ENCODE measurements around the gene UGT1A7. TPM values are rescaled to one million over a fixed set of nuclear protein-coding genes. Genes with fewer than 3 reads are reported as not detected.
A peak's percentile ranks its signal among the peaks of the same experiment; 100 is the strongest.
"Not testable (repeated sequence)": the region's sequence is repeated elsewhere in the genome, so short reads cannot be mapped to it uniquely, and the experiment has no call there.

UGT1A7 gene
- polyA plus RNA-seq (2012; ENCODE audit: missing spikeins), result not detected

DNA sequence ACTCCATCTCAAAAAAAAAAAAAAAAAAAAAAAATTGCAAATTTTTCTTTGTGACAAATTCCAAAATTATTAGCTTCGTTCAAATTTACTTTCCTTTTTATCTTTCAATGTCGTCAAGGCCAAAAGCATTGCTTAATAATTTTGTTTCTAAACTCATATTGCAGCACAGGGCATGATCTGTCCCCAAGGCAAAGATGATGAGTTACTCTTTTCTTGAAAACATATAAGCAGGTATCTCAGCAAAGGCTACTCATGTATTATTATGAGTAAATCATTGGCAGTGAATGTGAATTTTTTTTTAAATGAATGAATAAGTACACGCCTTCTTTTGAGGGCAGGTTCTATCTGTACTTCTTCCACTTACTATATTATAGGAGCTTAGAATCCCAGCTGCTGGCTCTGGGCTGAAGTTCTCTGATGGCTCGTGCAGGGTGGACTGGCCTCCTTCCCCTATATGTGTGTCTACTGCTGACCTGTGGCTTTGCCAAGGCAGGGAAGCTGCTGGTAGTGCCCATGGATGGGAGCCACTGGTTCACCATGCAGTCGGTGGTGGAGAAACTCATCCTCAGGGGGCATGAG is at the start of gene UGT1A7:
UGT1A7 (plus strand) TSS at position 381 of the 579 bp plus-strand sequence; CDS start at position 418, 37 bp downstream.
- FAIRE-seq, result no peak
- no peak for DNase-seq (ENCODE audit: insufficient read length)
- TF ChIP-seq TAF1 (IDR thresholded peaks at IDR 0.05; ENCODE audit: borderline replicate concordance, low read depth, low read length) (no peak), POLR2A (IDR thresholded peaks at IDR 0.05; ENCODE audit: low read depth, low read length) (no peak), POLR2AphosphoS5 (IDR thresholded peaks at IDR 0.05; ENCODE audit: low read depth, low read length) (no peak)

DNA sequence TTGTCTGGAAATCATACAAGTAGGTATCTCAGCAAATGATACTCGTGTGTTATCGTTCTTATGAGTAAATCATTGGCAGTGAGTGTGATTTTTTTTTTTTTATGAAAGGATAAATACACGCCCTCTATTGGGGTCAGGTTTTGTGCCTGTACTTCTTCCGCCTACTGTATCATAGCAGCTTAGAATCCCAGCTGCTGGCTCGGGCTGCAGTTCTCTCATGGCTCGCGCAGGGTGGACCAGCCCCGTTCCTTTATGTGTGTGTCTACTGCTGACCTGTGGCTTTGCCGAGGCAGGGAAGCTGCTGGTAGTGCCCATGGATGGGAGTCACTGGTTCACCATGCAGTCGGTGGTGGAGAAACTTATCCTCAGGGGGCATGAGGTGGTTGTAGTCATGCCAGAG is 45.4 kb upstream of the UGT1A7 start, which contains the start of gene UGT1A10:
UGT1A10 (plus strand) TSS at position 143 of the 400 bp plus-strand sequence; CDS start at position 218, 75 bp downstream.
- not testable (repeated sequence) for DNase-seq (ENCODE audit: insufficient read length)

DNA sequence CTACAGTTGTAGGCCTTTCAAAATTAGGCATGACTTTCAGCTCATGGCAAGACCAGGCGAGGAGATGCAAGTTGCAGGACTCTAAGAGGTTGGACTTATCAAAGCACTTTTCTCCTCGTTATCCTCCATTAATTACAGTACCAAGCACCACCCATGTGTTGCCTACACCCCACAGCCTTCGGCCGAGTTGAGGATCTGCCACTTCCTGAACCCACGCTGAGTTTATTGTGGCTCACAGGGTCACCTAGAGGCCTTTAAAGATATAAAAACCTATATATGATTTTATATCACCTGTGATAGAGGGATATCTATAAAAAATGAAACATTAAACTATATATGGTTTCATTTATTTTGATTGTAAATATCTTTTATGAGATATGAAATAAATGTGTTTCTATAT is 42.9 kb upstream of the UGT1A7 start:
- TF ChIP-seq TAF1 (IDR thresholded peaks at IDR 0.05; ENCODE audit: borderline replicate concordance, low read depth, low read length) (no peak), POLR2AphosphoS5 (IDR thresholded peaks at IDR 0.05; ENCODE audit: low read depth, low read length) (no peak), POLR2A (IDR thresholded peaks at IDR 0.05; ENCODE audit: low read depth, low read length) (no peak)
- DNase-seq (ENCODE audit: insufficient read length) (no peak), FAIRE-seq (no peak)

More for the DNA sequence above, 45.4 kb upstream of the UGT1A7 start, which contains the start of gene UGT1A10:
- FAIRE-seq, result not testable (repeated sequence)

DNA sequence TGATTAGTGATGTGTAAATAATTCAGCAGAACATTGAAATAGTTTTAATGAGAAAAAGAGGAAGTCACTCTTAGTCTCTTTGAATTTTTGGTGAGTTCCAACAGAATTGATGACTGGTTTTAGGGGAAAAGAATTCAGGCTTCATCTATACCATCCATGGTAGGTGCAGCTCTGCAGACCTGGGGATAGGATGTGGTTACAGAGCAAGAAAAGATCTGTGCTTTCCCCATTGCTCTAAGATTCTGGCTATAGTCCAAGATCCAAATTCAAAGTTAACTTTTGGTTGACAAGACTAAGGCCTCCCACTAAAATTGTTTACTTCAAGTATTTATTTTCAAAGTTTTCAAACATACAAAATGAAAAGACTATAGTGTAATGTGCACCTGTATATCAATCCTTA is 41.8 kb upstream of the UGT1A7 start:
- DNase-seq (ENCODE audit: insufficient read length) (no peak), FAIRE-seq (no peak)
- TF ChIP-seq POLR2A (IDR thresholded peaks at IDR 0.05; ENCODE audit: low read depth, low read length) (no peak), TAF1 (IDR thresholded peaks at IDR 0.05; ENCODE audit: borderline replicate concordance, low read depth, low read length) (no peak), POLR2AphosphoS5 (IDR thresholded peaks at IDR 0.05; ENCODE audit: low read depth, low read length) (no peak)

DNA sequence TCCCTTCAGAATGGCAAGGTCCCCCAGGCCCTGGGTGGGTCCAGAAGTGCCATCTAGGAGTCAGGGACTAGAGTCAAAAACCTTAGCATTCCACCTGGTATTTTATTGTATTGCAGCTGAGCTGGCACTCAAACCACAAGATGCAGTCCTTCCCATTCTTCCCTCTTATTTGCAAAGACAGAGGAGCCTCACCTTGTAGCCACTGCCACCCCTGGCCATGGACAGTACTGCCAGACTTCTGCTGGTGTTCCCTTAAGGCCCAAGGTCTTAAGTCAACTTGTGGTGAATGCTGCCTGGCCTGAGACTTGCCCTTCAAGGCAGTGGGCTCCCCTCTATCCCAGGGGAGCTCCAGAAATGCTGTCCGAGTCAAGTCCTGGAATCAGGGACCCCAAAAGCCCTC is 38.6 kb upstream of the UGT1A7 start:
- no peak for DNase-seq (ENCODE audit: insufficient read length)
- FAIRE-seq, result no peak
- TF ChIP-seq POLR2A (IDR thresholded peaks at IDR 0.05; ENCODE audit: low read depth, low read length) (no peak), POLR2AphosphoS5 (IDR thresholded peaks at IDR 0.05; ENCODE audit: low read depth, low read length) (no peak), TAF1 (IDR thresholded peaks at IDR 0.05; ENCODE audit: borderline replicate concordance, low read depth, low read length) (no peak)

DNA sequence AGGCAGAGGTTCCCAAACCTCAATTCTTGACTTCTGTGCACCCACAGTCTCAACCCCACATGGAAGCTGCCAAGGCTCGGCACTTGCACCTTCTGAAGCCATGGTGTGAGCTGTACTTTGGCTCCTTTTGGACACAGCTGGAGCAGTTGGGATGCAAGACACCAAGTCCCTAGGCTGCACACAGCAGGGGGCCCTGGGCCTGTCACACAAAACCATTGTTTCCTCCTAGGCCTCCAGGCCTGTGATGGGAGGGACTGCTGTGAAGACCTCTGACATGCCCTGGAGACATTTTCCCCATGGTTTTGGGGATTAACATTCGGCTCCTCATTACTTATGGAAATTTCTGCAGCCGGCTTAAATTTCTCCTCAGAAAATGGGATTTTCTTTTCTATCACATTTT is 35.7 kb upstream of the UGT1A7 start:
- not testable (repeated sequence) for DNase-seq (ENCODE audit: insufficient read length); FAIRE-seq

DNA sequence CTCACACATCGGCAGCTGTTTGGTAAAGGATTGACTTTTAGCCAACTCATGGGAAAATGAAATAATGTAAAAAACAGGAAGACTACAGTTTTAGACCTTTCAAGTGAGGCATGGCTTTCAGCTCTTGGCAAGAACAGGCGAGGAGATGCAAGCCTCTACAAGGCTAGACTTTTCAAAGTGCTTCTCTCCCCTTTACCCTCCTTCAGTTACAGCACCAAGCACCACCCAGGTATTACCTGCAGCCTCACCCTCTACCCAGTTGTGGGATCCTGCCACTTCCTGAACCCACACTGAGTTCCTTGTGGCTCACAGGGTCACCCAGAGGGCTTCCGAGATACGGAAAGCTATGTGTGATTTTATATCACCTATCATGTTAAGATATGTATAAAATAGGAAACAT is 30.7 kb upstream of the UGT1A7 start:
- FAIRE-seq, result no peak
- no peak for DNase-seq (ENCODE audit: insufficient read length)
- TF ChIP-seq POLR2A (IDR thresholded peaks at IDR 0.05; ENCODE audit: low read depth, low read length) (no peak), TAF1 (IDR thresholded peaks at IDR 0.05; ENCODE audit: borderline replicate concordance, low read depth, low read length) (no peak), POLR2AphosphoS5 (IDR thresholded peaks at IDR 0.05; ENCODE audit: low read depth, low read length) (no peak)

DNA sequence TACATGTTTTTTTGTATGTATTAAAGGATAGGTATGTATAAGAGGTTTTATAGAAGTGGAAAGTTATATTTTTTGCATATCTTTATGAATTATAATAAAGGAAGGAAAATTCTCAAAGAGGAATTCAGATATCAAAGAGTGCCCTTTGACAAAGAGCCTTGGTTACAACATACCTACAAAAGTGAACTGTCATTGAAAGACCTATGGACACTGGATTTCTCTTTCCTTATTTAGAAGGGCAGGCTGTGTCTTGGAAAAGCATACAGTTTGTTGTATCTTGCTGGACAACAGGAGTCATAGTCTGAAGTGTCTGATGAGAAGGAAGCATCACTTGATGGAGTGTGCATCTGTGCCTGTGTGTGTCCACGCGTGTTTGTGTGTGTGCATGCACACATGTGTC is 30.3 kb upstream of the UGT1A7 start:
- no peak for FAIRE-seq
- DNase-seq (ENCODE audit: insufficient read length), result no peak

DNA sequence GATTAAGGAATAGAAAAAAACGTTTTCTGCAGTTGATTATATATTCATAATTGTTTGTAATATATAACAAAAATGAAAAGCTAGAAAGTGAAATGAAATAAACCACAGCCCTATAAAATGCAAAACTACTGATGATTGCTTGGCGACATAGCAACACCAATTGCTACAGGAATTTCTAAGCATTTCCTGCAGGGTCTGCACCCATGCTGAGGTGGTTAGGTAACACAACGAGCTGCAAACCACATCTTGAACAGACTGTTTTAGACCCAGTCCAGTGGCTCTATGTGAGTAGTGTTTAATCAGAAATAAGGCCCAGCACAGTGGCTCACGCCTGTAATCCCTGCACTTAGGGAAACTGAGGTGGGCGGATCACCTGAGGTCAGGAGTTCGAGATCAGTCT is 27.2 kb upstream of the UGT1A7 start:
- FAIRE-seq (no peak), DNase-seq (ENCODE audit: insufficient read length) (no peak)
- TF ChIP-seq POLR2A (IDR thresholded peaks at IDR 0.05; ENCODE audit: low read depth, low read length), result no peak
- TF ChIP-seq POLR2AphosphoS5 (IDR thresholded peaks at IDR 0.05; ENCODE audit: low read depth, low read length), result no peak
- no peak for TF ChIP-seq TAF1 (IDR thresholded peaks at IDR 0.05; ENCODE audit: borderline replicate concordance, low read depth, low read length)

More for the DNA sequence above, 30.3 kb upstream of the UGT1A7 start:
- no peak for TF ChIP-seq TAF1 (IDR thresholded peaks at IDR 0.05; ENCODE audit: borderline replicate concordance, low read depth, low read length)

DNA sequence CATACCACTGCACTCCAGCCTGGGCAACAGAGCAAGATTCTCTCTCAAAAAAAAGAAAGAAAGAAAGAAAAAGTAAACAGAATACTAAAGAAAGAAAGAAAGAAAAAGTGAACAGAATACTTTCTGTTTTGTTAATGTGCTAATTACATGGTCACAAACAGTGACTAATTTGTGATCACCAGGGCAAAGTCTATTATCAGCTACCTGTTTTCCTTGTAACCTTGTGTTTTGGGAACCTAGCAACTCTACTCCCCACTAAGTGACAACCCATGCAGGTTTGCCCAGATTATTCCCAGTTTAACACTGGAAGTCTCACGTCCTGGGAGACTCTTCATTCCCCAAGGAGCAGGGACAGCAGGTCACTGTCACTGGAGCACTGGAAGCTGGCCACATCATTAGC is 26.7 kb upstream of the UGT1A7 start:
- TF ChIP-seq POLR2AphosphoS5 (IDR thresholded peaks at IDR 0.05; ENCODE audit: low read depth, low read length) (no peak), POLR2A (IDR thresholded peaks at IDR 0.05; ENCODE audit: low read depth, low read length) (no peak), TAF1 (IDR thresholded peaks at IDR 0.05; ENCODE audit: borderline replicate concordance, low read depth, low read length) (no peak)
- DNase-seq (ENCODE audit: insufficient read length) (no peak), FAIRE-seq (no peak)

DNA sequence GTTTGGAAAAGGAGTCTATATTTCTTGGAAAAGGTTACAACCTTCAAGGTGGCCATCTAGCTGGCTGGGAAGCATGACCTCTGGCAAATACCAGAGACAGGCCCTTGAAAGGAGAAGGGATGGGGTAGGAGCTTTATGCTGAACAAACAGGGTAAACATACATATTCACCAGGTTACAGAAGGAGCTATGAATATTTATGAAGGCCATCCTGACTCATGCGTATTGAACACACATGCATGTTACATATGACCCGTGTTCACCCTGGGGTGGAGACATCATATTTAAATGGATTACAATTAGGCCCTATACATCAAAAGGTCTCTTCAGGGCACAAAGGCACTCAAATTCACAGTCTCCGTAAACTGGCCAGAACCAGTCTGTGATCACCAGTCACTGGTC is 25.8 kb upstream of the UGT1A7 start:
- DNase-seq (ENCODE audit: insufficient read length), result not testable (repeated sequence)
- FAIRE-seq, result peak; percentile 70

DNA sequence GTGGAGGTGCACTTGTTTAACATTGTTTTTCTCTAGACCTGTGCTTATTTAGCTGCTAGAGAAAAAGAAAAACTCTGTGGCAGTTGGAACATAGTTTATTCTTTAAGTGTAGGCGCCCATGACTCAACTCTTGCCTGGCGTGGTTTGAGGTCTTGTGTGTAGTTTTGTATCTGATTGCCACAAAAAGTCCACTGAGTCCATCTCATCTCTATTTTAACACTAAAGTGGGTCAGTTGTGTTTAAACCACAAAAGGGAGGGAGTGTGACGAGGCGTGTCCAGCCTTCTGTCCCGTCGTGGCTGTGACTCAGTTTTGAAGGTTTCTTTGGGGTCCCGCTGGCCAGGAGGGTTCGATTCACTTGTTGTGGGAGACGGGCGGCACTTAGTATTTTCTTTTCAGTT is 25.3 kb upstream of the UGT1A7 start:
- DNase-seq (ENCODE audit: insufficient read length), result no peak
- no peak for TF ChIP-seq TAF1 (IDR thresholded peaks at IDR 0.05; ENCODE audit: borderline replicate concordance, low read depth, low read length)
- TF ChIP-seq POLR2A (IDR thresholded peaks at IDR 0.05; ENCODE audit: low read depth, low read length), result no peak
- TF ChIP-seq POLR2AphosphoS5 (IDR thresholded peaks at IDR 0.05; ENCODE audit: low read depth, low read length), result no peak
- FAIRE-seq, result no peak

DNA sequence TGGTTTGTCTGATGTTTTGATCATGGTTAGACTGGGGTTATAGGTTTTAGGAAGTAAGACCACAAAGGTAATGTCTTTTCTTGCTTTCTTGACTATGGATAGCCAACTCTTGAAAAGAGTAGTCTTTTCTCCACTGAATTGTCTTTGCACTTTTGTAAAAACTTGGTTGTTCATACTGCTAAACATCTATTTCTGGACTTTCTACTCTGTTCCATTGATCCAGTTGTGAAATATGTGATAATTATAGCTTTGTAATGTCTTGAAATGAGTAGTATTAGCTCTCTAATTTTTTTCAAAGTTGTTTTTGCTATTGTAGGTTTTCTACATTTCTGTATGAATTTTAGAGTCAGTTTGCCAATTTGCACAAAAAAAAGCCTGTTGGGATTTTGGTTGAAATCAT is 23.1 kb upstream of the UGT1A7 start:
- FAIRE-seq (no peak), DNase-seq (ENCODE audit: insufficient read length) (no peak)
- TF ChIP-seq POLR2A (IDR thresholded peaks at IDR 0.05; ENCODE audit: low read depth, low read length), result no peak
- no peak for TF ChIP-seq TAF1 (IDR thresholded peaks at IDR 0.05; ENCODE audit: borderline replicate concordance, low read depth, low read length)
